Ishikawa (cell line): ENCODE results near the gene TMEM209.

Source experiments
- CEBPB ChIP-seq: IDR thresholded peaks from 2 replicates; pipeline ENCODE4 v1.6.1; 2012
- CREB1 ChIP-seq: IDR thresholded peaks from 2 replicates; pipeline ENCODE4 v1.6.1; 2012; ENCODE audit warnings: low read depth
- EGR1 ChIP-seq: IDR thresholded peaks from 2 replicates; pipeline ENCODE4 v1.6.1; 2012
- EP300 ChIP-seq: IDR thresholded peaks from 2 replicates; pipeline ENCODE4 v1.6.1; 2012; ENCODE audit warnings: borderline replicate concordance
- FOXM1 ChIP-seq: IDR thresholded peaks from 2 replicates; pipeline ENCODE4 v1.6.1; 2012; ENCODE audit warnings: low read depth, borderline replicate concordance
- NFIC ChIP-seq: IDR thresholded peaks from 2 replicates; pipeline ENCODE4 v1.6.1; 2012
- RAD21 ChIP-seq: IDR thresholded peaks from 2 replicates; pipeline ENCODE4 v1.6.1; 2012; ENCODE audit warnings: low read depth
- TAF1 ChIP-seq: IDR thresholded peaks from 2 replicates; pipeline ENCODE4 v1.6.1; 2012; ENCODE audit warnings: low read depth, mild to moderate bottlenecking
- TCF12 ChIP-seq: IDR thresholded peaks from 2 replicates; pipeline ENCODE4 v1.6.1; 2012; ENCODE audit warnings: low read depth
- TEAD4 ChIP-seq: IDR thresholded peaks from 2 replicates; pipeline ENCODE4 v1.6.1; 2012
- YY1 ChIP-seq: IDR thresholded peaks from 2 replicates; pipeline ENCODE4 v1.6.1; 2012; ENCODE audit warnings: low read depth
- ZBTB7A ChIP-seq: IDR thresholded peaks from 2 replicates; pipeline ENCODE4 v1.6.1; 2012; ENCODE audit warnings: low read depth
- TF ChIP-seq, protein P1 (sequence below): IDR thresholded peaks from 2 replicates; pipeline ENCODE4 v1.6.1; 2012
- TF ChIP-seq, protein P2 (sequence below): IDR thresholded peaks from 2 replicates; pipeline ENCODE4 v1.6.1; 2012; ENCODE audit warnings: low read depth, mild to moderate bottlenecking
- TF ChIP-seq, protein P3 (sequence below): IDR thresholded peaks from 2 replicates; pipeline ENCODE4 v1.6.1; 2012

TMEM209 gene

DNA sequence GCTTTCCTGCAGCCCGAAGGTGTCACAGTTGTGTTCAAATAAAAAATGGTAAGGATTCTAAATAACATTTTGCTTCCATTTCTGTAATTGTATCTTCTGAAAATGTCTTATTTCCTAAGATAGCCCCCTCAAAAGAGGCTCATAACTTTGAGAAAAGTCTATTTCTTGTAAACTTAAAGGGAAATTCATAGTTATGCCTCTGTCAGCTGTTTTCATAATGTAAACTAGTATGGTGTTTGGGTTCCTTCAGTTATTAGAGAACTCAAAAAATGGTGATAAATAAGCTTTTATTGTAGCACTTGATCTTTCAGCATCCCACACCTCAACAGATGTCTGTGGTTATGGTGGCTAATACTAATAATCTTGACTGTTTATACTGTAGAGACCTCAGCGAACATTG lies 77.8 kb downstream of the TMEM209 start:
- TF ChIP-seq RAD21: no peak
- TF ChIP-seq, protein P1, sequence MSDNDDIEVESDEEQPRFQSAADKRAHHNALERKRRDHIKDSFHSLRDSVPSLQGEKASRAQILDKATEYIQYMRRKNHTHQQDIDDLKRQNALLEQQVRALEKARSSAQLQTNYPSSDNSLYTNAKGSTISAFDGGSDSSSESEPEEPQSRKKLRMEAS: no peak
- TF ChIP-seq TCF12: no peak
- no peak for TF ChIP-seq EP300
- TF ChIP-seq ZBTB7A: no peak
- no peak for TF ChIP-seq FOXM1
- TF ChIP-seq TAF1: no peak

DNA sequence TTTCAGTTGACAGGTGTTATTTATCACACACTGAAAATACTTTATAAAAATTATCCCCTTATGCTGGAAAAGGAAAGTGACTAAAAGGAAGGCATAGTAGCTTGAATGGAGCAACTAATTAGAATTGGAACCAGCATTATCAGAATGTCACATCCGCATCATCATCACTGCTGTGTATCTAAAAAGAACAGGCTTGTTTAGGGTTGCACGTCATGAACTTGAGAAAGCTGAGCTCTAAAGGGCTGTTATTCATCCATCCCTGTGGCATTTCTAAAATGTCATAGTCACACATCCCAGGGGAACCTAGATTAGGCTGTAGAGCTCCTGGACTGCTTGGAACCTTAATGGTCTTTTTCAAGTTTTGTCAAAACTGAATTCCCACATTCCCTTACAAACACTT lies 80.5 kb downstream of the TMEM209 start:
- TF ChIP-seq ZBTB7A: no peak
- TF ChIP-seq CEBPB: no peak

DNA sequence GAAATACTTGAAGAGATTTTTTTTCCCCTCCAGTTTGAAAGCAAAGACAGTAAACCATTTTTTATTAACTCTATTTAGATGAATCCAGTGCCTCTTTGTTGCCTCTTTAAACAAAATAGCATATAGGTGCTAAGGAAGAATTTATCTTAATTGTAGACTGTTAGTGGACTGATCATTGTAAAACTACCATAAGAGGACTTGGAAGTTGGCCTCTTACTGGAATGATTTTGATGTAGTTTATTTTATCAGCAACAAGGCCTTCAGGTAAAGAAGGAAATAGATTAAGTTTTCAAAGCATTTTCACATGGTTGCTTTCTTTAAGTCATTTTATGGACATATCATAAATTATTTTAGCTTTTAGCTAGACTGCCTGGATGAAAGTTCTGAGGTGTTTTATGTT lies 81.7 kb downstream of the TMEM209 start:
- TF ChIP-seq EP300 (no peak), YY1 (no peak), NFIC (no peak), EGR1 (no peak), ZBTB7A (no peak)
- TF ChIP-seq, protein P2, sequence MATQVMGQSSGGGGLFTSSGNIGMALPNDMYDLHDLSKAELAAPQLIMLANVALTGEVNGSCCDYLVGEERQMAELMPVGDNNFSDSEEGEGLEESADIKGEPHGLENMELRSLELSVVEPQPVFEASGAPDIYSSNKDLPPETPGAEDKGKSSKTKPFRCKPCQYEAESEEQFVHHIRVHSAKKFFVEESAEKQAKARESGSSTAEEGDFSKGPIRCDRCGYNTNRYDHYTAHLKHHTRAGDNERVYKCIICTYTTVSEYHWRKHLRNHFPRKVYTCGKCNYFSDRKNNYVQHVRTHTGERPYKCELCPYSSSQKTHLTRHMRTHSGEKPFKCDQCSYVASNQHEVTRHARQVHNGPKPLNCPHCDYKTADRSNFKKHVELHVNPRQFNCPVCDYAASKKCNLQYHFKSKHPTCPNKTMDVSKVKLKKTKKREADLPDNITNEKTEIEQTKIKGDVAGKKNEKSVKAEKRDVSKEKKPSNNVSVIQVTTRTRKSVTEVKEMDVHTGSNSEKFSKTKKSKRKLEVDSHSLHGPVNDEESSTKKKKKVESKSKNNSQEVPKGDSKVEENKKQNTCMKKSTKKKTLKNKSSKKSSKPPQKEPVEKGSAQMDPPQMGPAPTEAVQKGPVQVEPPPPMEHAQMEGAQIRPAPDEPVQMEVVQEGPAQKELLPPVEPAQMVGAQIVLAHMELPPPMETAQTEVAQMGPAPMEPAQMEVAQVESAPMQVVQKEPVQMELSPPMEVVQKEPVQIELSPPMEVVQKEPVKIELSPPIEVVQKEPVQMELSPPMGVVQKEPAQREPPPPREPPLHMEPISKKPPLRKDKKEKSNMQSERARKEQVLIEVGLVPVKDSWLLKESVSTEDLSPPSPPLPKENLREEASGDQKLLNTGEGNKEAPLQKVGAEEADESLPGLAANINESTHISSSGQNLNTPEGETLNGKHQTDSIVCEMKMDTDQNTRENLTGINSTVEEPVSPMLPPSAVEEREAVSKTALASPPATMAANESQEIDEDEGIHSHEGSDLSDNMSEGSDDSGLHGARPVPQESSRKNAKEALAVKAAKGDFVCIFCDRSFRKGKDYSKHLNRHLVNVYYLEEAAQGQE: no peak

DNA sequence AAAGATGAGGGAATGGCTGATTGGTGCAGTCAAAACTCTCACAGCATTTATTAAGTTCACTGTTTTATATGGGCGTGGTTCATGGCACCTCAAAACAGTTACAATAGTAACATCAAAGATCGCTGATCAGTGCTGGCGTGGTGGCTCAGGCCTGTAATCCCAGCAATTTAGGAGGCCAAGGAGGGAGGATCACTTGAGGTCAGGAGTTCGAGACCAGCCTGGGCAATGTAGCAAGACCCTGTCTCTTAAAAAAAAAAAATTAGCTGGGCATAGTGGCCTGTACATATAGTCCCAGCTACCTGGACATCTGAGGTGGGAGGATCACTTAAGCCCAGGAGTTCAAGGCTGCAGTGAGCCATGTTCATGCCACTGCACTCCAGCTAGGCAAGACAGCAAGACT lies 86.4 kb downstream of the TMEM209 start:
- TF ChIP-seq ZBTB7A (no peak), YY1 (no peak), CREB1 (no peak), TAF1 (no peak), TCF12 (no peak), TEAD4 (no peak), CEBPB (no peak), EP300 (no peak), RAD21 (no peak), FOXM1 (no peak), EGR1 (no peak), NFIC (no peak)
- TF ChIP-seq, protein P2: no peak
- TF ChIP-seq, protein P1: no peak
- TF ChIP-seq, protein P3, sequence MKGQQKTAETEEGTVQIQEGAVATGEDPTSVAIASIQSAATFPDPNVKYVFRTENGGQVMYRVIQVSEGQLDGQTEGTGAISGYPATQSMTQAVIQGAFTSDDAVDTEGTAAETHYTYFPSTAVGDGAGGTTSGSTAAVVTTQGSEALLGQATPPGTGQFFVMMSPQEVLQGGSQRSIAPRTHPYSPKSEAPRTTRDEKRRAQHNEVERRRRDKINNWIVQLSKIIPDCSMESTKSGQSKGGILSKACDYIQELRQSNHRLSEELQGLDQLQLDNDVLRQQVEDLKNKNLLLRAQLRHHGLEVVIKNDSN: no peak

DNA sequence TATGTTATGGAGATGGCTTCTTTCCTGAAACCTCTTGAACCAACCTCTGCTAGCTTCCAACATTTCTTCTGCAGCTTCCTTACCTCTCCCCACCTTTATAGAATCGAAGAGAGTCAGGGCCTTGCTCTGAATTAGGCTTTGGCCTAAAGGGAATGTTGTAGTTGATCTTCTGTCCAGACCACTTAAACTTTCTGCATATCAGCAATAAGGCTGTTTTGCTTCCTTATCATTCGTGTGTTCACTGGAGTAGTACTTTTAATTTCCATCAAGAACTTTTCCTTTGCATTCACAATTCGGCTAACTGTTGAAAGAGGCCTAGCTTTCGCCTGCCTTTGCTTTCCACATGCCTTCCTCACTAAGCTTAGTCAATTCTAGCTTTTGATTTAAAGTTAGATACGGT lies 86.9 kb downstream of the TMEM209 start:
- TF ChIP-seq, protein P2: no peak
- TF ChIP-seq YY1 (no peak), FOXM1 (no peak), TAF1 (no peak), EP300 (no peak), ZBTB7A (no peak), CEBPB (no peak), RAD21 (no peak), CREB1 (no peak), EGR1 (no peak), NFIC (no peak), TCF12 (no peak), TEAD4 (no peak)
- TF ChIP-seq, protein P1: no peak
- TF ChIP-seq, protein P3: no peak
